Measurements from ENCODE around the gene SIPA1L3. TPM values are rescaled to one million over a fixed set of nuclear protein-coding genes. Genes with fewer than 3 reads are reported as not detected.

Gene SIPA1L3
- total and polyA plus RNA-seq, 10 of the 15 experiments (the other 5 are each of a cell fraction or from before 2014, with no cell fraction given) = 0.24 to 66.2 (median 19.1) TPM

GRCh38 chr19:37874784-37875183, 32.2 kb upstream of the SIPA1L3 start:
- TF ChIP-seq ZNF592 (IDR thresholded peaks at IDR 0.05) = no peak
- no peak for TF ChIP-seq STAT1 (conservative IDR thresholded peaks at IDR 0.05)
- no peak for TF ChIP-seq POU2F2 (IDR thresholded peaks at IDR 0.05; ENCODE audit: borderline replicate concordance, low read depth, low read length)
- no peaks in the 10 kb centered on the region for H3K36me3 ChIP-seq (ENCODE audit: control insufficient read depth in 2 of 2, insufficient read depth in 2 of 2, low read length in 1 of 2)
- no peak overlapping the region for H3K4me2 ChIP-seq (ENCODE audit: control insufficient read depth, insufficient read depth)
- in situ Hi-C loops (cut with MboI) = no loop called here
- FAIRE-seq (no peak), ATAC-seq (no peak), DNase-seq (ENCODE audit: low read depth, low spot score) (no peak)
- no peaks in the 10 kb centered on the region; the same call in 1 of the 3 replicates for H3K9me3 ChIP-seq (replicated peaks; ENCODE audit: control insufficient read depth, insufficient read depth, low read length)
- no peak overlapping the region for H3K4me3 ChIP-seq
- no peaks in the 10 kb centered on the region for H3K27me3 ChIP-seq (replicated peaks in 1 of 2; ENCODE audit: control insufficient read depth in 2 of 2, insufficient read depth in 2 of 2, low read length in 1 of 2)
- no TSS peak for BruUV-seq (replicated peaks)
- ChIA-PET SMC1A (ENCODE audit: uncharacterized antibody, unreplicated experiment) (no interaction called here), POLR2A (no interaction called here), CTCF (no interaction called here), RAD21 (ENCODE audit: unreplicated experiment) (no interaction called here)
- H2AFZ ChIP-seq (ENCODE audit: control insufficient read depth, low read depth, low read length) = no peak overlapping the region
- intact Hi-C loops (cut with micrococcal nuclease; ENCODE audit: unreplicated experiment) = no loop called here
- no peaks in the 10 kb centered on the region for H3K79me2 ChIP-seq (ENCODE audit: control insufficient read depth, insufficient read depth, low read length)
- WGBS (ENCODE audit: insufficient coverage, insufficient replicate concordance, low lambda C conversion rate, missing lambda C conversion rate) = 21% methylated on average over 3 of the region's 3 CpGs
- H3K9ac ChIP-seq (ENCODE audit: control insufficient read depth, insufficient read depth, low read length) = no peak overlapping the region
- H3K4me1 ChIP-seq (ENCODE audit: control insufficient read depth, insufficient read depth, low read length) = no peaks in the 10 kb centered on the region
- no peak overlapping the region for H3K27ac ChIP-seq (ENCODE audit: control insufficient read depth, insufficient read depth)
- H4K20me1 ChIP-seq (ENCODE audit: control insufficient read depth, insufficient read depth) = no peaks in the 10 kb centered on the region

- ChIA-PET SMC1A (ENCODE audit: uncharacterized antibody, unreplicated experiment) (no interaction called here), POLR2A (no interaction called here), RAD21 (ENCODE audit: unreplicated experiment) (no interaction called here), CTCF (no interaction called here)
- H3K4me3 ChIP-seq = no peak overlapping the region
- in situ Hi-C loops (cut with MboI) (no loop called here), intact Hi-C loops (cut with micrococcal nuclease; ENCODE audit: unreplicated experiment) (no loop called here)
- FAIRE-seq (no peak), DNase-seq (ENCODE audit: low read depth, low spot score) (no peak), ATAC-seq (no peak)
- no peaks in the 10 kb centered on the region for H3K4me1 ChIP-seq (ENCODE audit: control insufficient read depth, insufficient read depth, low read length)
- no peak overlapping the region for H3K4me2 ChIP-seq (ENCODE audit: control insufficient read depth, insufficient read depth)
- H4K20me1 ChIP-seq (ENCODE audit: control insufficient read depth, insufficient read depth) = no peaks in the 10 kb centered on the region
- BruUV-seq (replicated peaks) = no TSS peak
- no peaks in the 10 kb centered on the region for H3K79me2 ChIP-seq (ENCODE audit: control insufficient read depth, insufficient read depth, low read length)
- H3K36me3 ChIP-seq (ENCODE audit: control insufficient read depth in 2 of 2, insufficient read depth in 2 of 2, low read length in 1 of 2) = no peaks in the 10 kb centered on the region
- H3K9ac ChIP-seq (ENCODE audit: control insufficient read depth, insufficient read depth, low read length) = no peak overlapping the region
- no peaks in the 10 kb centered on the region; the same call in 1 of the 3 replicates for H3K9me3 ChIP-seq (replicated peaks; ENCODE audit: control insufficient read depth, insufficient read depth, low read length)
- no peak overlapping the region for H2AFZ ChIP-seq (ENCODE audit: control insufficient read depth, low read depth, low read length)
- 37% methylated on average over 2 of the region's 2 CpGs for WGBS (ENCODE audit: insufficient coverage, insufficient replicate concordance, low lambda C conversion rate, missing lambda C conversion rate)
- TF ChIP-seq ZSCAN29 (IDR thresholded peaks at IDR 0.05) (no peak), POLR2A (IDR thresholded peaks at IDR 0.05; ENCODE audit: low read depth, low read length) (no peak)
- no peaks in the 10 kb centered on the region for H3K27me3 ChIP-seq (replicated peaks in 1 of 2; ENCODE audit: control insufficient read depth in 2 of 2, insufficient read depth in 2 of 2, low read length in 1 of 2)
- H3K27ac ChIP-seq (ENCODE audit: control insufficient read depth, insufficient read depth) = no peak overlapping the region
These were observed 31.0 kb upstream of the SIPA1L3 start for GRCh38 chr19:37876032-37876431.

Data from GM12878 (cell line).